Stimulated activated CD8-positive, alpha-beta memory T cell treated with anti-CD3 and anti-CD28 coated beads, Interleukin-4, amount 100 ng/mL, for 24 hours (primary cell): ENCODE results near the gene SAT2.
"Not testable (repeated sequence)": the region's sequence is repeated elsewhere in the genome, so short reads cannot be mapped to it uniquely, and the experiment has no call there.

Experiments
- DNase-seq: peaks from one replicate; pipeline ENCODE4 v3.0.0-alpha.2; 2020; ENCODE audit warnings: low read depth

The SAT2 gene

DNA sequence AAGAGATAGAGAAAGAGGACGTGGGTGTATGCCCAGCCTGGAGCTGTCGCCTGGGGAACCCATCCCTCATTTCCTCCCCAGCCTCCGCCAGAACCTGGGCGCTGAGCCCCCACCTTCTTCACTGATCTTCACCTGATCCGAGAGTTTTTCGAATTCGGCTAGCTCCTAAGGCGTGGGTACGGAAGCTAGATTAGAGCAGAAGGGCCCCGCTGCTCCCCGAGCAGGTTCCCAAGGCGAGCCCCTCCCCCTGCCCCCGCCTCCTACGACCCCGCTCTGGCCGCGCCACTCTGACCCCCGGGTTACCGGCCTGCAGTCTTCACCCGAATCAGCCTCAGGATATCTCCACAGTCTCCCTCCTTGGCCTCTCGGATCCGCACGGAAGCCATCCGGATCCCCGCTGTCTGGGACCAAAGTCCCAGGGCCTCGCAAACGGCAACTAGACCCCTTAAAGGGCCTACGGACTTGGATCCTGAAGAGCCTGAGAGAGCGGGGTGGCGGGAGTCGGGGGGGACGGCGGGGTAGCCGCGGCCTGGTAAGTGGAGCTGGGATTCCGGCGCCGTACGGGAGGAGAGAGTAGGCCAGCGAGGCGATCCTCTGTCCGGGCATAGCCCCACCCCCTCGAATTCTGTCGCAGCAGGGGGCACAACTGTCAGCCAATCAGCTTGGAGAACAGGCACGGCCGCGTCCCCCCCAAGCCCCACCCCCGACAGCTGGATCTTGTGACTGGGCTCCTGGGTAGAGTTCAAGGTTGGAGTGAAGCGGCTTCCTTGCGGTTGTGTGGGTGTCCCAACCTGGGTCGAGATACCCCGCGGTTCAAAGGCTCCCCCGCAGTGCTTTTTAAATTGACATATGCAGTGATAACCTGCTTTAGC, at the start of gene SAT2:
SAT2 (minus strand) TSS at position 572 of the 872 bp plus-strand sequence; CDS start at position 386, 186 bp downstream.
- peak; percentile 80 for DNase-seq

DNA sequence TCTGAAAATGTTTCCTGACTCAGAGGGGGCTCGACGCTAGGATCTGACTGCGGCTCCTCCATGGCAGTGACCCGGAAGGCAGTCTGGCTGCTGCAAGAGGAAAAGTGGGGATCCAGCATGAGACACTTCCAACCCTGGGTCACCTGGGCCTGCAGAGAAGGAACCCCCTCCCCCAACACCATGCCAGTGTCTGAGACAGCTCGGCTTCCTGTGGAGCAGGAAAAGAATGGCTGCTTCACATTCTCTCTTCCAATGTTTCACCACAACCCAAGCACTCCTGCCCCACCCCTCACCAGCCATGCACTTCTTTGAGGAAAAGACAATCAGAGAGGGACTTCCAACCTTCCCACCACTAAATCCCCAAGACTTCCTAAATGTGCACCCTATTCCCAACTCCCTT, 48.9 kb upstream of the SAT2 start:
- no peak for DNase-seq

DNA sequence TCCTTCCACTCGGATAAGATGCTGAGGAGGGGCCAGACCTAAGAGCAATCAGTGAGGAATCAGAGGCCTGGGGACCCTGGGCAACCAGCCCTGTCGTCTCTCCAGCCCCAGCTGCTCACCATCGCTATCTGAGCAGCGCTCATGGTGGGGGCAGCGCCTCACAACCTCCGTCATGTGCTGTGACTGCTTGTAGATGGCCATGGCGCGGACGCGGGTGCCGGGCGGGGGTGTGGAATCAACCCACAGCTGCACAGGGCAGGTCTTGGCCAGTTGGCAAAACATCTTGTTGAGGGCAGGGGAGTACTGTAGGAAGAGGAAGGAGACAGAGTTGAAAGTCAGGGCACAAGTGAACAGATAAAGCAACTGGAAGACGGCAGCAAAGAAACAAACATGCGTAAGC, 47.3 kb upstream of the SAT2 start:
- DNase-seq = no peak

DNA sequence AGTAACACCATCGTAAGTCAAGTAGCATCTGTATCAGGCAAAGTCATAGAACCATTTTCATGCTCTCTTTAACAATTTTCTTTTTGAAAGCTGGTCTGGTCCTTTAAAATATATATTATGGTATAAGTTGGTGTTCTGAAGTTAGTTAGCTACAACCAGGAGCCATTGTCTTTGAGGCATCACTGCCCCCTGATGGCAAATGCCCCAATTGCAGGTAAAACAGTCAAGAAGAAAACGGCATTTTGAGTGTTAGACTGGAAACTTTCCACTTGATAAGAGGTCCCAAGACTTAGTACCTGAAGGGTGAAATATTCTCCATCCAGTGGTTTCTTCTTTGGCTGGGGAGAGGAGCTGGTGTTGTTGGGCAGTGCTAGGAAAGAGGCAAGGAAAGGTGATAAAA, 45.6 kb upstream of the SAT2 start:
- no peak for DNase-seq

DNA sequence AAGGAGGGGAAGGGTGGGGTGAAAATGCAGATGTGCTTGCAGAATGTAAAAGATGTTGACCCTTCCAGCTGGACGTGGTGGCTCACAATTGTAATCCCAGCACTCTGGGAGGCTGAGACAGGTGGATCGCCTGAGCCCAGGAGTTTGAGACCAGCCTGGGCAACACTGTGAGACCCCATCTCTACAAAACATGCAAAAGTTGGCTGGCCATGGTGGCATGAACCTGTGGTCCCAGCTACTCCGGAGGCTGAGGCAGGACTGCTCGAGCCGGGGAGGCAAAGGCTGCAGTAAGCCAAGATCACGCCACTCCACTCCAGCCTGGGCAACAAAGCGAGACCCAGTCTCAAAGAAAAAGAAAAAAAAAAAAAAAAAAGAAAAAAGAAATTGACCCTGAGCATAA, 40.9 kb upstream of the SAT2 start:
- no peak for DNase-seq

DNA sequence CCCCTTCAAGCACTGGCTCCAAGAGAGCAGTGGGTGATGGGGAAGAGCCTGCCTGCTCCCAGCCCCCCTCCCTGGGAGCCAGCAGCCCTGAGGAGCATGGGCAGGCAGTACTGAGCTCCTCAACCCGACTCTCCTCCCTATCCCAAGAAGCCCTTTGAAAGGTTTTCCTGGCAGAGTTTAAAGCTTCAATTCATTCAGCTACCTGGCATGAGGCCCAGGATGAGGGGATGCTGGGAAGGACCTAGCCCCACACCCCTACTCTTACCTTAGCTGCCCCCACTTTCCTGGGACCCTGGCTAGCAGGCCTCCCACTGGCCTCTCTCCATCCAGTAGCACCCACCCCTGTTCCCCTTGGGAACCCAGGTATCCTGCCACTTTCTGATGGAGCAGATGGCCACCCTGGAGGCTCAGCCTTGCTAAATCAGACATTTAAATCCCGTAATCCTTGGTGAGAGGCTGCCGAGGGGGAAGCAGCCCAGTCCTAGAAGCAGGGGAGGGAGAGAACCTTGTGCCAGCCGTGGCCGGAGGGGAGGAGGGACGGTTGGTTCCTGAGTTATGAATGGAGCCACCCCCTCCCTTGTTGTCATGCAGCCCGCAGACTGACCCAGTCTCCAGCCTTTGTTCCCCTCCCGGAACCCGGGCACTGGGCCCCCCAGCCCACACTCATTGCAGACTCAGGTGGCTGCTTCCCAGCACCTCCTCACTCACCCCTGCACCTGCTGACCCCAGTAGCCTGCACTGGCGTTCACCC, 40.2 kb upstream of the SAT2 start:
- no peak for DNase-seq

DNA sequence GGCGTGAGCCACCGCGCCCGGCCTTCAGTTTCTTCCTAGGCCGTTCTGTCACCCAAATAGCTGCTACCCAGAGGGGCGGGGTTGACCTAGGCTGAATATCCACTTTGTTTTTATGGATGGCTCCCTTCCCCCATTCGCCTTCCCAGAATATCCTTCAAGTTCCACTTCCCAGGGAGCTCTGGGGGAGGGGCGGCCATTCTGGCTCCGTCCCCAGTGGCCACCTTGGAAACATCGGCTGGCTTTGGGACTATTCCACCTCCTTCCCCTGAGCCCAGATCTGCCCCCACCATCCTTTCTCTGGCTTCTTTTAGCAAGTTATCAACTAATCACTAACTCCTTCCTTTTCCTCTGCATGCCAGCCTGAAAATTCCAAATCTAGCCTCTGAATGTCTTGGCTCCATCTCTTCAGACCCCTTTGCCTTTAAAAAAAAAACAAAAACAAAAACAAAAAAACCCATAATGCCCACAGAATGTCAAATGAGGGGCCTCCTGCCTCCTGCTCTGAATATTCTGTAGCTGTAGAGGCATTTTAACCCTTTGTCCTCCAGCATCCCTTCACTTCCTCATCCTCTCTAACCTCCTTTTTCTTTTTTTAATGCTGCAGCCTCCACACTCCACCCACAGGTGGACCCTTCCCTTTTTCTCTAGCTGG, 29.5 kb upstream of the SAT2 start:
- no peak for DNase-seq

DNA sequence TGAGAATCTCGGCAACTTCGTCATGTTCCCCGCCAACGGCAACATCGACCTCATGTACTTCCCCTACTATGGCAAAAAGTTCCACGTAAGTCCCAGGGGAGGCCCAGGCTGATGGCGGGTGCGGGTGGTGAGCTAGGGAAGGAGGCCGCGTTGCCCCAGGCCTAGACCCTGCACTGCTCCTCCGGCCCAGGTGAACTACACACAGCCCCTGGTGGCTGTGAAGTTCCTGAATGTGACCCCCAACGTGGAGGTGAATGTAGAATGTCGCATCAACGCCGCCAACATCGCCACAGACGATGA, 27.9 kb upstream of the SAT2 start:
- no peak for DNase-seq

DNA sequence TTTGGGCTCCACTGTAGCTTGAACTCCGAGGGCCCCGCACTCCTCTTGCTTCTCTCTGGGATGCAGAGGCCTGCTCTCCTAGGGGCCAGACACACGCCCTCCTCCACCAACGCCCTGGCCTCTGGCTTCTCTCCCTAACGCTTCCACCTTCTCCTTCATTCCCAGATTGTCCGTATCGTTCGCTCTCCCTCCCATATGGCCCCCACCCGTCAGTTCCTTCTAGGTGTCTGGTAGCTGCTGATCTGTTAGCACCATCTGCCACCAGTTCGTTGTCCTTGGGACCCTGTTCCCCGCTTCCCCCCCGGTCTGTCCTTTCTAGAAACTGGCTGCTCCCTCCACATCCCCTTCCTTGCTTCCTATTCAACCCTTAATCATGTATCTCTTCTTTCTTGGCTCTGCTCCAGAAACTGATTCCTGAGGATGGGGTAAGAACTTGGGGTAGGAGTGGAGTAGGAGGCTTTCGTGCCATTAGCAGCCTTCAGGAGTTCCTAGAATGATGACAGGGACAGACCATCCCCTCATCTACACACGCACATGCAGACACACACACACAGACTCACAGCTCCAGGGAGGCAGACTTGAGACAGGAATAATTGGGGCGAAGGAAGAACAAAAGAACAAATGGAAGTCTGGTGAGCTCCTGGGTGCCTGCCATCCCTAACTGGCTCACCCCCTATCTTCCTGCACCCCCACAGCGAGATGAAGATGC, 27.4 kb upstream of the SAT2 start:
- DNase-seq = no peak

DNA sequence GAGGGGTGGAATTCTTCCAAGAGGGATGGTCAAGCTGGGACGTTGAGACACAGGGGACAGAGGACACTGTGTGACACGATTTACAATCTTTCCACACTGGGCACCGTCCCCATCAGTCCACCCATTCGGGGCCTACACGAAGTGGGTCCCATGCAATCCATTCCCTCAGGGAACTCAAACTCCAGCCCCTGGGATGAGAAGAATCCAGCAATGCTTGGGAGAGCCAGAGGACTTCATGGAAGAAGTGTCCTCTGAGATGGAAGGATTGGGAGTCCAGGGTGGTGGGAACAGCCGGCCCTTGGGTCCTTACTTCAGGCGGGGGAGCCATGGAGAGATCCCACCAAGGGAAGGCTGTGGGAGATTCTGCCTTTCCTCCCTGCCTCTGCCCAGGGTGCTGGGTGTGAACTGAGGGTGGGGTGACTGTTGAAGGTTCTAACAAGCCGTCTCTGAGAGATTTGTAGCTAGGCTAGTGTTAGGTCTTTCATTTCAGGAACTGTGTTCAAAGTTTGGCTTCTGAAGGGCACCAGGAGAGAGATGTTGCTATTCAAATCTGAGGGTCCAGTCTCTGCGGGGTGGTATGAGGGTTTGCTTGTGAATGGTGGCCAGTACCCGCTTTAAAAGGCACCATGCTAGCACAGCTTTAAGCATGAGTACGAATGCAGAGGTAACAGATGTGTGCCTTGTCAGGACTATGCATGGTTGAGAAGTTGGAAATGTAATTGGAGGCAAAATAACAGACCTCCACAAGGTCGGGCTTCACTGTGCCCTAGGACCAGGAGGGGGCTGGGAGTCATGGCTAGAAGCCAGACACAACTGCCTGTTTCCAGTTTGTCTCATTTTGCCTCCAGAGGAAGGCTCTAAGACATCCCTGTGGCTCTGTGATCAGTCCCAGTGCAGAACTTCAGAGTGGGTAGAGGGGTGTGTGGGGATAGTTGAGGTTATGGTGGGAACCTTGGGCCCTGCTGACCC, 25.1 kb upstream of the SAT2 start:
- no peak for DNase-seq

DNA sequence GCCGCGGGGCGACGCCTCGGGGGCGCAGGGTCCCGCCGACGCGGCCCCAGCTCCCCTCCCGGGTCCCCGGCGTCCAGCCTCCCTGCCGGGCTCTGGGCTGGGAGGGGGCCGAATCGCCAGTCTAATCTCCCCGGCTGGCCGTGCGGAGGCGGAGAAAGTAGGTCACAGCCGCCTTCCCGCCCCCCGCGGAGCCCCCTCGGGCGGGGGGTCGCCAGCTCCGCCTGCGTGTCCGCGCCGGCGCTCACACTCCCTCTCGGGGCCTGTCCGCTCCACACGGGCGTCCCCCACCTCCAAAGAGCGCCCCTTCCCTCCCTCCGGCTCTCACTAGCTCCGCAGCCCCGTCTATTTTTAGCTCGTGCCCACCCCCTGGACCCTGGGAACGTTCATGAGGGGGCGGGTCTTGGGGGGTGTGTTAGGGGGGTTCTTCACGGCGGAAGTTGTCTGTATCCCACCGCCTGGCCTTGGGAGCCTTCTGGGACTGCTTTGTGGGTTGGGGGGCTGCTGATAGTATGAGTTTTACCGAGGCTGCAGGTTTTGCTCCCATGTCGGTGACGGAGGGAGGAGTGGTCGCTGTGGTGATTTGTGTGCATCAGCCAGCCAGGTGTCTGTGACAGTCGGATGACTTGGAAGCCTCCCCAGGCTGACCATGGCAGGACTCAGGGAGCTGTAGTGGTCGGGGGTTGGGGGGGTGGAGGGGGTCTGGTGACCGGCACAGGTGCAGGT, 24.2 kb upstream of the SAT2 start:
- no peak for DNase-seq

DNA sequence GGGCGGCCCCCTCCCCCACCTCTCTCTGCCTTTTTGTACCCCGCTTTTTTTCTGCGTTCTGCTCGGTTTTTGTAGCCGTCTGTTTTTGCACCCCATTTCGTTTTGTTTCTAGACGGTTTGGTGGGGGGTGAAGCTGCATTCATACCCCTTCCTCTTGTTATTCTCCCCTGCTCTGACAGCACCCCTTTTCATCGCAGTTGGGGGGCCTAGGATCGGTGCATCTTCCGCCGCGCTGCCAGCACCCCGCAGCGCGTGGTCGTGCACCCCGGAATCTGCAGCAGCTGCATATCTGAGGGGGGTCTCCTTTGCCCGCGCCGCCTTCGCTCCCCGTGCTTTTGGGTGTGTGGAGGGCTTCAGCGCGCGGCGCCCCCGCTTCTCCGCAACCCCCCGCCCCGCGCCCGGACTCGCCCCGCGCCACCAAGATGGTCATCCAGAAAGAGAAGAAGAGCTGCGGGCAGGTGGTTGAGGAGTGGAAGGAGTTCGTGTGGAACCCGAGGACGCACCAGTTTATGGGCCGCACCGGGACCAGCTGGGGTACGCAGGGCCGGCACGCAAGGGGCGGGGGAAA, 23.6 kb upstream of the SAT2 start:
- no peak for DNase-seq

DNA sequence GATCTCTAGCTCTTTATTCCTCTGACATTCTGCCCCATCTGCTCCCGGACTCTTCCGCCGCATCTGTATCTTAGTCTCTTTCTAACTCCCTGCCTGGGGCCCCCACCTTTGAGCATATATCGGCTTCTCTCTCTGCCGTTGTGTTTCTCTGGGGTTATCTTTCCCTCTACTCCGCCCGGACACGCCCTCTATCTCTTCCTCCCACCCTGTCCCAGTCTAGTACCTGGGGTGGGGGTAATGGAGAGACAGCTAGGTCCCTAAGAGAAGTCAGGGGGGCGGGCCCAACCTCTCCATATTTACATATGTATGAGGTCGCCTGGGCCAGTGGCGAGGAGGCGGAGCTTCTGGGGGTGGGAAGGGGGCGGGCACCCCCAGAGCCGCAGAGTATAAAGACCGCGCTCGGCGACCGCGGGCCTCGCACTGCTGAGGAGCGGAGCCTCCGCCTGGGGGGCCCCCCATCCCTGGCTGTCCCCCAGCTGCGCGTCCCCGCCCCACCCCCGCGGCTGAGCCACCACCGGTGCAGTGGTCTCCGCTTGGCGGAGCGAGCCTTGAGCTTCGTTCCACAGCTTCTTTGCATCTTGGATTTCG, 23.0 kb upstream of the SAT2 start, which contains the start of gene ATP1B2:
ATP1B2 (plus strand) TSS at position 418 of the 588 bp plus-strand sequence. CDS start 593 bp downstream, outside the sequence.
- DNase-seq = peak; percentile 63

DNA sequence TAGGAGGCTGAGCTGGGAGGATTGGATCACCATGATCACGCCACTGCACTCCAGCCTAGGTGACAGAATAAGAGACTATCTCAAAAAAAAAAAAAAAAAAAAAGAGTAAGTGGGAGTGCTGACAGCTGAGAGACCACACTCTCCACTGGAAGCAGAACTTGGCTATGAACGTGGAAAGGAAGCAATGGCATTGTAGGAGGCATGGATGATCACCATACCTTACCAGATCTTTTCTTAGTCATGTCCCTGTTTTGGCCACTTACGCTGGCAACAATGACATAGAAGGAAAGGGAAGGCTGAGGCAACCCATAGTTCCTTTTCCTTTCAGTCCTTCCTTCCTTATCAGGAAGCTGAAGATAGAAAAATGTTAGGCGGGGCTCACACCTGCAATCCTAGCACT, 19.4 kb upstream of the SAT2 start:
- DNase-seq = no peak

DNA sequence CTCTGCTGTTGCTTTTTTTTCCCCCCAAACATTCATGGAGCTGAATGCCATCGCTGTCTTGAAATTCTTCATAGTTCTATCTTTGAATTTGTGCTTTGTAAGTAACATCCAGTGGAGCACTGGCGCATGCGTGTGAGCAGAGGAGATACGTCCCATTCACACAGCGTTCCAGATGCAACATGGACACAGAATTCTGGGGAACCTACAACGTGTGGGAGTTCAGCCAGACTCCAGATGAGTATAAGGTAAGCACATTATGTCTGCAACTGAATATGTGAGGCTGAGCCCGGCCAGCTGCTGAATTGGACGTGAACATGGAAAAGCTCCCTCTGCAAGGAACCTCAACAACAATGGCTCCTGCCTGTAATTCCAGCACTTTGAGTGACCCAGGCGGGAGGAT, 18.8 kb upstream of the SAT2 start:
- DNase-seq = no peak

DNA sequence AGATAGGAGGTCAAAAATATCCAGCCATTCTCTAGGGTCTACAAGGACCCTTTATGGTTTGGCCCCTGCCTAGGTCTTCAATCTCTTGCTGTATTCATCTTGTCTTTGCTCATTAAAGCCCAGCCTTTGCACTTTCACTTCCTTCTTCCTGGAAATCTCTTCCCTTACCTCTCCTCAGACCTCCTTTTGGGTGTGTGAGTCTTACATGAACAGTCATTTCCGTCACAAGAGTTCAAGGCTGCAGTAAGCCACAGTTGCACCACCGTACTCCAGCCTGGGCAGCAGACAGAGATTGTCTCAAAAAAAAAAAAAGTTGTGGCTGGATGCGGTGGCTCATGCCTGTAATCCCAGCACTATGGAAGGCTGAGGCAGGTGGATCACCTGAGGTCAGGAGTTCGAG, 17.2 kb upstream of the SAT2 start:
- DNase-seq = no peak

DNA sequence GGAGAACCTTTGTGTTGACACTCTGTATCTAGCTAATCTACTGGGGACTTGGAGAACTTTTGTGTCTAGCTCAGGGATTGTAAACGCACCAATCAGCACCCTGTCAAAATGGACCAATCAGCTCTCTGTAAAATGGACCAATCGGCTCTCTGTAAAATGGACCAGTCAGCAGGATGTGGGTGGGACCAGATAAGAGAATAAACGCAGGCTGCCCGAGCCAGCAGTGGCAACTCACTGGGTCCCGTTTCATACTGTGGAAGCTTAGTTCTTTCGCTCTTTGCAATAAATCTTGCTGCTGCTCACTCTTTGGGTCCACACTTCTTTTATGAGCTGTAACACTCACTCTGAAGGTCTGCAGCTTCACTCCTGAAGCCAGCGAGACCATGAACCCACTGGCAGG, 14.0 kb upstream of the SAT2 start:
- not testable (repeated sequence) for DNase-seq

DNA sequence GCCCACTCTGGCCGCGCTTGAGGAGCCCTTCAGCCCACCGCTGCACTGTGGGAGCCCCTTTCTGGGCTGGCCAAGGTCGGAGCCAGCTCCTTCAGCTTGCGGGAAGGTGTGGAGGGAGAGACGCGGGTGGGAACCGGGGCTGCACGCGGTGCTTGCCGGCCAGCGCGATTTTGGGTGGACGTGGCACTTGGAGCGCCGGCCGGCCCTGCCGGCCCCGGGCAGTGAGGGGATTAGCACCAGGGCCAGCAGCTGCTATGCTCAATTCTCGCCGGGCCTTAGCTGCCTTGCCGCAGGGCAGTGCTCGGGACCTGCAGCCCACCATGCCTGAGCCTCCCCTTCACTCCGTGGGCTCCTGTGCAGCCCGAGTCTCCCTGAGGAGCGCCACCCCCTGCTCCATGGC, 13.2 kb upstream of the SAT2 start:
- no peak for DNase-seq

DNA sequence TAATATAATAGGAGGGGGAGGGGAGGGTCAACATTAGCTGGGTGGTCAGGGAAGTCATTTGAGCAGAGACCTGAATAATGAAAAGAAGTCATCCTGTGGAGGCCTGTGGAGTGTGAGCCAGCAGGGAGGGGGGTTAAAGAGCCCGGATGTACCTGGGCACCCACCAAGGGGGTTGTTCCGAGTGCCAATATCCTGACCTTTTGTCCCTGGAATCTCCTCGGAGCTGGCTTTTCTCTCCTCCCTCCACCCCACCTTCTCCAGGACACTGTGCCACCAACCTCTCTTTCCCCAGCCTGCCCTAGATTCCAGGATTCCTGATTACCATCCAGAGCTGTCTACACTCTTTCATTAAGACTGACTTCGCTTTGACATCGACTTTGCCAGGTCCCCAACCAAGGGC, 8.5 kb upstream of the SAT2 start:
- no peak for DNase-seq

DNA sequence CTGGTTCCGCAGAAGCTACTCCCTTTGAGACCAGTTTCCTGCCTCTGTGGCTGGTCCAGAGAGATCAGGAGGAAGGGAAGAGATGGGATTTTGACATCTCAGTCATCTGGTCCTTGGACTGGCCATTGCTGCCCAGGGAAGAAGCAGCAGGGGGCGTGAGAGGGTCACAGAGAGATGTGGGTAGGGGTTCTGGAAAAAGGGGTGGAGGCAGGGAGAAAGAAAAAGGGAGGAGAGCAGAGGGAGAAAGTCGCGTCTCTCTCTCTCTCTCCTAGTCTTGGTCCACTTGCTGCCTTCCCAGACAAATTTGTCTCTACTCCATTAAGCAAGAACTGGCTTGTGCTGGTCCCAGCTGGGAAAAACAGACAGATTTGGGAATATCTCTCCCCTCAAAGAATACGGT, 6.8 kb upstream of the SAT2 start:
- DNase-seq = no peak
